Measurements from ENCODE around the gene VPS37C.
"Not testable (repeated sequence)": the region's sequence is repeated elsewhere in the genome, so short reads cannot be mapped to it uniquely, and the experiment has no call there.

VPS37C gene

DNA sequence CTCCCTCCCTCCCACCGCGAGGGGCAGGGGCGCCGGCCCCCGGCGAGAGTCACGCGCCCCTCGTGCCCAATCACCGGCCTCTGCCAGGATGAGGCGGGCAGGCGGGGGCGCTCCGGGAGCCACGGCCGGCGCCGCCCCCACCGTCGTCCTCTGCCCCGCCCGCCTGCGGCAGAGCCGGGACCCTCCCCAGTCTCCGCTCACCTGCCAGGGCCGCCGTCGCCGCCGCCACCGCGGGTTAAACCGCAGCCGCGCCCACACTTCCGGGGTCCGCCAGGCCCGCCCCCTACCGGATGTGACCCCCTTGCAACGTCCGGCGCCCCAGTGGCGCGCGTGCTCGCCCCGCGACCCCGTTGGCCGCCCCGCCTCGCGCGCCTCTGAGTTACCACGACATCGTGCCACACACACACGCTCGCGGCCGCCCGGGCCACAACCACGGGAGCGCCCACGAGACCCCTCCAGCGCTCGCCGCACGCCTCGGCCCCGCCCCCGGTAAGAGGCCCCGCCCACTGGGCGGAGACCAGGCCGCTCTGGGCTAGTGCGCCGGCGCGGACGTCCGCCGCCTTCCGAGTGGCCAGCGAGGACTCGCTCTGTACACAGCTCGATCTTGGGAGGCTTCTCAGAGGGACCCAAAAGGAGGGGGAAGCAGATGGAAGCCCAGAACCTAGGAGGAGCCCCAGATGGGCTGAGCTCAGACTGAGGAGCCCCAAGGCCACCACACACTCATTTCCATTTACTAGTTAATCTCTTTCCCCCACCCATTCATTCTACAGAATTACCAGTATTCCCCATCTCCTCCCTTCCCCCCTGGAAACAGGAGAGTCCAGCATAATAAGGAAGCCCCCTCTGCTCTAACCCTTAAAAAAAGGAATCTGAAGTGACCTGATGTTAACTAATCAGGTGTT, at the start of gene VPS37C:
Gene VPS37C (minus strand): TSS at position 237 of the 902 bp plus-strand sequence. CDS start 22,597 bp downstream, outside the sequence.
- Histone ChIP-seq H3K27me3 (ENCODE audit: control insufficient read depth, insufficient read depth, low read length) (no peaks in the 10 kb centered on the region), H3K36me3 (ENCODE audit: control insufficient read depth, low read depth, low read length) (no peaks in the 10 kb centered on the region), H3K27ac (ENCODE audit: low read length) (peak within 1 kb of the TSS; percentile 2), H3K4me3 (ENCODE audit: low read length) (peak within 1 kb of the TSS; percentile 63), H3K9ac (ENCODE audit: low read length) (peak within 1 kb of the TSS; percentile 33), H3K4me1 (ENCODE audit: control insufficient read depth, low read depth, low read length) (peaks cover 11% of the 10 kb centered on the region), H3K9me3 (ENCODE audit: control insufficient read depth, low read depth, low read length) (no peaks in the 10 kb centered on the region)

DNA sequence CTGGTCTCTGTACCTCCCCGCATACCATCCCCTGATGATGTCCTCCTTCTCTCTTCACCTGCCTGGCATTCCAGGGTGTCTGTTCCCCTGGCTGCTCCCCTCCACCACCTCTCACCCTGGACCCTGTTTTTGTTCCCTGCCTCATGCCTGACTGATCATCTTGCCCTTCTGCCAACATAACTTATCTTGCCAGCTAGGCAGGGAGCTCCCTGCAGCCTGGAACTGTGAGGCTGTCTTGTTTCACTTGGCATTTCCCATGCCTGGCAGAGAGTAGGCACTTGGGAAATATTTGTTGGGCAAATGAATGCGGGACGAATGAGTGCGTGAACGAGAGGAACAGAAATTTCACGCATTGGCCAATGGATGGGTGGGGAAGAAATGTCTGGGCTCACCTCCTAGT, 49.4 kb upstream of the VPS37C start:
- H3K4me1 ChIP-seq (ENCODE audit: control insufficient read depth, low read depth, low read length); H3K36me3 ChIP-seq (ENCODE audit: control insufficient read depth, low read depth, low read length); H3K9me3 ChIP-seq (ENCODE audit: control insufficient read depth, low read depth, low read length); H3K9ac ChIP-seq (ENCODE audit: low read length); H3K4me3 ChIP-seq (ENCODE audit: low read length); H3K27me3 ChIP-seq (ENCODE audit: control insufficient read depth, insufficient read depth, low read length); H3K27ac ChIP-seq (ENCODE audit: low read length): not testable (repeated sequence)

DNA sequence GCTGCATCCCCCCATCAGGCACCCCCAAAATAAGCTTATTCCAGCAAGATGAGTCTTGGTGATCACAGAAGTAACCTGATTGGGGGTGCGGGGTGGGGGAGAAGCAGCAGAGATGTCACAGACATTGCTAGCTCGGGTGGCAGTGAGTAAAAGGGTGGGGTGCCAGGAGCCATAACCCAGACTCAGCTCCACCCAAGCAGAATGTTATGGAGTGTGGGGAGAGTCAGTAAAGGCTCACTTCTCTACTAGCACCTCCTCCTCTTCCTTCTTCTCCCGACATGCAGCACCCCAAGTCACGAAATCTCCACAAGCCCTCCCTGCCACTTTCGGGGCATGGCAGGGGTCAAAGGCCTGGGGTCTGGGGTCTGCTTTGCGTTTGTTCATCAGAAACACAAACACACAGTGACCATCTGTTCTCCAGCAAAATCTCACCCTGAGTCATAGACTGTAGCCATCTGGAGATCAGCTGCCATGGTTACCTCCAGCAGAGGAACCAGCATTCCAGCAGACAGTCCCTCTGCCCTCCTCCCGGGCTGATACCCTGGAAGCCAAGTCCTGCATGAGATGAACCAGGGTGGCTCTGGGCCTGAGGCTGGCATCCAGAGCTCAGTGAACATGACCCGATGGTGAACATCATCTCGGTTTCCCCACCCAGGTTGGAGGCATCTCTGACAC, 46.5 kb upstream of the VPS37C start:
- H3K27ac ChIP-seq (ENCODE audit: low read length); H3K9me3 ChIP-seq (ENCODE audit: control insufficient read depth, low read depth, low read length); H3K9ac ChIP-seq (ENCODE audit: low read length); H3K4me3 ChIP-seq (ENCODE audit: low read length); H3K27me3 ChIP-seq (ENCODE audit: control insufficient read depth, insufficient read depth, low read length); H3K36me3 ChIP-seq (ENCODE audit: control insufficient read depth, low read depth, low read length); H3K4me1 ChIP-seq (ENCODE audit: control insufficient read depth, low read depth, low read length): not testable (repeated sequence)

DNA sequence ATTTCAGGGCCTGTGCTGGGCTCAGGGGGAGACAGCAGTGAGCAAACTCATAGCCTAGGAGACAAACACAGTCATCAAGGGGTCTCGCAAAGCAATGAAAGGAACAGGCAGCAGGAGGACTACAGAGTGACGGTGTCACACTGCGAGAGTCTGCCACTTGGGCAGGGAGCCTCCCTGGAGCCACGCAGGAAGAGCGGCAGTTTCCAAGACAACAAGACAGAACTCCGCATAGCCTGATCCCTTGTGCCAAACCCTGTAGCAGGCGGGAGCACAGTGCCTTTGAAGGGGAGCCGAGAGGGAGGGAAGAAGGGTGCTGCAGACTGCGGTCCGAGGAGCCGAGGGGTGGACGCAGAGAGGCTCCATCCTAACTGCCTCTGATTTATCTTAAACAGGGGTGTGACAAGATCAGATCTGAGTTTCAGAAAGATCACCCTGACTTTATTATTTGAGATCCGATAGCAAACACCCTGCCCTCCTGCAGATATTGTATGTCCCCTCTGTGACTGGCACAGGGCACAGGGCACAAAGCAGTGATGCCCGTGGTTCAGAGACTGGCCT, 43.4 kb upstream of the VPS37C start:
- not testable (repeated sequence) for H3K27ac ChIP-seq (ENCODE audit: low read length); H3K4me1 ChIP-seq (ENCODE audit: control insufficient read depth, low read depth, low read length); H3K27me3 ChIP-seq (ENCODE audit: control insufficient read depth, insufficient read depth, low read length); H3K4me3 ChIP-seq (ENCODE audit: low read length); H3K9ac ChIP-seq (ENCODE audit: low read length); H3K9me3 ChIP-seq (ENCODE audit: control insufficient read depth, low read depth, low read length); H3K36me3 ChIP-seq (ENCODE audit: control insufficient read depth, low read depth, low read length)

DNA sequence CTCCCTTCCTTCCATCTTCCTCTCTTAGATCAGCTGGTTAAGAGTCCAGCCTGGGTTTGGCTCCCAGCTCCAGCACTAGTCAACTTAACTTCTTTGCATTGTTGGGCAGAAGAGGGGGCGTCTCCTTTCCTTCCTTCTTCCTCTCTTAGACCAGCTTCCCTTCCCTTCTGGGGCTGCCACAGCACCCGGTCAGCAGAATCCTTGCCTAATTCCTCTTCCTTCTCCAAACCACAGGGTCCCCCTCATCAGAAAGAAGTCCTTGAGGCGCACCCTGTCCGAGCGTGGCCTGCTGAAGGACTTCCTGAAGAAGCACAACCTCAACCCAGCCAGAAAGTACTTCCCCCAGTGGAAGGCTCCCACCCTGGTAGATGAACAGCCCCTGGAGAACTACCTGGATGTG, 42.6 kb upstream of the VPS37C start:
- not testable (repeated sequence) for H3K4me3 ChIP-seq (ENCODE audit: low read length); H3K9ac ChIP-seq (ENCODE audit: low read length); H3K27me3 ChIP-seq (ENCODE audit: control insufficient read depth, insufficient read depth, low read length); H3K27ac ChIP-seq (ENCODE audit: low read length); H3K4me1 ChIP-seq (ENCODE audit: control insufficient read depth, low read depth, low read length); H3K36me3 ChIP-seq (ENCODE audit: control insufficient read depth, low read depth, low read length); H3K9me3 ChIP-seq (ENCODE audit: control insufficient read depth, low read depth, low read length)

DNA sequence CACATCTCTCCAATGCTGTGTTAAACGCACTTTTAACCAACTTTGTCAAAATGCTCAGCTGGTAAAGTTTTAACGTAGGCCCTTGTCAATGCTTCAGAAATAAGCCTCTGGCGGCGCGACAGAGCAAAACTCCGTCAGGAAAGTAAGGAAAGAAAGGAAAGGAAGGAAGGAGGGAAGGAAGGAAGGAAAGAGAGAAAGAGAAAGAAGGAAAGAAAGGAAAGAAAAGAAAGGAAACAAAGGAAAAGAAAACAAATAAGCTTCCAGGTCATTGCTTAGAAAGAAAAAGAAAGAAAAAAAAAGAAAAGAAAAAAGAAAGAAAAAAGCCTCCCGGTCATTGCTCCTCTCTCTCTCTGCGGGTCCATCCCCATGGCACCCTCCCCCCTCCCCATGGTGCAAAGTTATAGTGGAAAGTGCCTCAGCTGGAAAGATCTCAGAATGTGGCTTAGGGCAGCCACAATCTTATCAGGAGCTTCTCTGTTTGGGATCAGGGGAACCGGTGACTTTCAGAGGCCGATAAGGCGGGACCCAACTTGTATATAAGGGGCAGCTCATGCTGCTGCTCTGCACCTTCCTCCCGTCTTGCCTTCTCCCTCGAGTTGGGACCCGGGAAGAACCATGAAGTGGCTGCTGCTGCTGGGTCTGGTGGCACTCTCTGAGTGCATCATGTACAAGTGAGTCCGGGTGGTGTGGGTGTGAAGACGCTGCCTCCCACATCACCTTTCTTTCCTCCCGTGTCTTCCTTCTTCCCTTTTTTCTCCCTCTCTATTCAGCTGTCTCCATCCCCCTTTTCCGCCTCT, 41.9 kb upstream of the VPS37C start, which contains the start of gene PGA3:
Gene PGA3 (plus strand): TSS at position 566 of the 797 bp plus-strand sequence. CDS start 50 bp downstream, at position 616.
- H3K9me3 ChIP-seq (ENCODE audit: control insufficient read depth, low read depth, low read length); H3K4me3 ChIP-seq (ENCODE audit: low read length); H3K27ac ChIP-seq (ENCODE audit: low read length); H3K36me3 ChIP-seq (ENCODE audit: control insufficient read depth, low read depth, low read length); H3K4me1 ChIP-seq (ENCODE audit: control insufficient read depth, low read depth, low read length); H3K27me3 ChIP-seq (ENCODE audit: control insufficient read depth, insufficient read depth, low read length); H3K9ac ChIP-seq (ENCODE audit: low read length): not testable (repeated sequence)

DNA sequence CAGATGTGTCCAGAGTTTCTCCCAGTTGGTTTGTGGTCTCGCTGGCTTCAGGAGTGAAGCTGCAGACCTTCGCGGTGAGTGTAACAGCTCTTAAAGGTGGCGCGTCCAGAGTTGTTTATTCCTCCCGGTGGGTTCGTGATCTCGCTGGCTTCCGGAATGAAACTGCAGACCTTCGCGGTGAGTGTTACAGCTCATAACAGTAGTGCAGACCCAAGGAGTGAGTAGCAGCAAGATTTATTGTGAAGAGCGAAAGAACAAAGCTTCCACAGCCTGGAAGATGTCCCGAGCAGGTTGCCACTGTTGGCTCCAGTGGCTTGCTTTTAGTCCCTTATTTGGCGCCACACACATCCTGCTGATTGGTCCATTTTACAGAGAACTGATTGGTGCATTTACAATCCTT, 40.2 kb upstream of the VPS37C start:
- Histone ChIP-seq H3K27ac (ENCODE audit: low read length) (no peak overlapping the region), H3K9me3 (ENCODE audit: control insufficient read depth, low read depth, low read length) (no peaks in the 10 kb centered on the region), H3K36me3 (ENCODE audit: control insufficient read depth, low read depth, low read length) (no peaks in the 10 kb centered on the region), H3K9ac (ENCODE audit: low read length) (no peak overlapping the region), H3K4me3 (ENCODE audit: low read length) (no peak overlapping the region), H3K27me3 (ENCODE audit: control insufficient read depth, insufficient read depth, low read length) (no peaks in the 10 kb centered on the region), H3K4me1 (ENCODE audit: control insufficient read depth, low read depth, low read length) (no peaks in the 10 kb centered on the region)

DNA sequence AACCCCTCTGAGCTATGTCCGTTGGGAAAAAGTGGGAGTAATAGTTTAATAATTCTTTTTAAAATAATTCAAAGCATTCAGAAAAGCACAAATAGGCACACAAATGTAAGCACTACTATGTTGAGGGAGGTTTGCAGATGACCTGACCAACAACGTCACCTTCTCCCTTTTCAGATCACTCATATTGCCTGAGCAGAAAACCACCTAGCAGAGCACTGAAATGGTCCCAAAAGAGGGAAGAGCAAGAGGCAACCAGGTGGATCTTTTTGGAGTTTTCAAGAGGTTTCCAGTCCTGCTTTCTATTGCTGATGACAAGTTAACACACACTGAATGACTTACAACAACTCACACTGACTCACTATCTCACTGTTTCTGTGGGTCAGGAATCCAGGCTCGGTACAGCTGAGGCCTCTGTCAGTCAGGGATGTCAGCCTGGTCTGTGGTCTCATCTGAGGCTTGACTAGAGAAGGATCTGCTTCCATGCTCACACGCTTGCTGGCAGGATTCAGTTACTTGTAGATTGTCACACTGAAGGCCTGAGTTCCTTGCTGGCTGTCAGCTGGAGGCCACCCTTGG, 37.8 kb upstream of the VPS37C start:
- Histone ChIP-seq H3K36me3 (ENCODE audit: control insufficient read depth, low read depth, low read length) (no peaks in the 10 kb centered on the region), H3K27me3 (ENCODE audit: control insufficient read depth, insufficient read depth, low read length) (no peaks in the 10 kb centered on the region), H3K4me1 (ENCODE audit: control insufficient read depth, low read depth, low read length) (no peaks in the 10 kb centered on the region), H3K9me3 (ENCODE audit: control insufficient read depth, low read depth, low read length) (no peaks in the 10 kb centered on the region), H3K9ac (ENCODE audit: low read length) (no peak overlapping the region), H3K4me3 (ENCODE audit: low read length) (no peak overlapping the region), H3K27ac (ENCODE audit: low read length) (no peak overlapping the region)

DNA sequence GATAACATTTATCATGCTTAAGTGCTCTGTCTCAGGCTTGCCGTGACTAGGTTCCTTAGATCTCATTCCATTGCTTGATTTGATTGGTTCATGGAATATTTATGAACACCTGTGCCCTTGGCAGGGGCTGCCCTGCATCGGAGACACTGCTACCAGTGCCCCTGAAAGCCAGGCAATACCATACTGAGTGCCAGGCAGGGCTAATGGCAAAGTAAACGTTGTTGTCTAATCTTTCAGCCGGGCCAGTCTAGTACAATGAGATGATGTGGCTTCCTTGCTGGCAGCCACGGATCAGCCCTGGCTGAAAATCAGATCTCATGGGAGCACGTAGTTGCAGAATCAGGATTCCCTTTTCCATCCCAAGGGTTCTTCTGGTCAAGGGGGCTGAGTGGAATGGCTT, 37.1 kb upstream of the VPS37C start:
- Histone ChIP-seq H3K36me3 (ENCODE audit: control insufficient read depth, low read depth, low read length) (no peaks in the 10 kb centered on the region), H3K9me3 (ENCODE audit: control insufficient read depth, low read depth, low read length) (no peaks in the 10 kb centered on the region), H3K4me3 (ENCODE audit: low read length) (no peak overlapping the region), H3K27ac (ENCODE audit: low read length) (no peak overlapping the region), H3K9ac (ENCODE audit: low read length) (no peak overlapping the region), H3K27me3 (ENCODE audit: control insufficient read depth, insufficient read depth, low read length) (no peaks in the 10 kb centered on the region), H3K4me1 (ENCODE audit: control insufficient read depth, low read depth, low read length) (no peaks in the 10 kb centered on the region)

DNA sequence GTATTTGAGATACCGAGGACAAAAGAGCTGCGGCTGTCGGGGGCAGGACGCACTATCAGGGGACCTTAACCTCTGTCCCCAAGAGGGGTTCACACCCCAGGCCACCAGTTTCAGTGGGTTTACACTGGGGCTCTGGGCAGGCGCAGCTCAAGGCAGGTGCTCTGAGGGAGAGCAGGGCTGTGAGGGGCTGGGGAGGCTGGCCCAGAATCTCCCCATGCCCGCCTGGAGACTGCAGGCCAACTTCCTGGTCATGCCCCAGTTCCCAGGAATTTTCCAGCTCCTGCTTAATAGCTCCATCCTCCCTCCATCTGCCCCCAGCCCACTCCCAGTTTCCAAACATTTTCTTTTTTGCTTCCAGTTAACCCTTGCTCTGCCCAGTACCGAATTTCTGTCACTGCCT, 34.5 kb upstream of the VPS37C start:
- H3K27ac ChIP-seq (ENCODE audit: low read length) = no peak overlapping the region
- H3K27me3 ChIP-seq (ENCODE audit: control insufficient read depth, insufficient read depth, low read length) = no peaks in the 10 kb centered on the region
- no peaks in the 10 kb centered on the region for H3K4me1 ChIP-seq (ENCODE audit: control insufficient read depth, low read depth, low read length)
- no peak overlapping the region for H3K9ac ChIP-seq (ENCODE audit: low read length)
- no peaks in the 10 kb centered on the region for H3K9me3 ChIP-seq (ENCODE audit: control insufficient read depth, low read depth, low read length)
- H3K4me3 ChIP-seq (ENCODE audit: low read length) = no peak overlapping the region
- no peaks in the 10 kb centered on the region for H3K36me3 ChIP-seq (ENCODE audit: control insufficient read depth, low read depth, low read length)

All from iPS-18a (cell line).